Right lobe of liver (tissue), 4 donors: ENCODE results near the gene ZNF710.

Source experiments
- POLR2A ChIP-seq: fragments of 450-650 bp; IDR thresholded peaks from one replicate; pipeline ENCODE4 v1.6.1; 2017; ENCODE audit warnings: antibody characterized with exemption, mild to moderate bottlenecking
- TF ChIP-seq, protein P1 (sequence below), 4 donors: fragments of 200-600 bp in 3 of 4; fragments of 450-650 bp in 1 of 4; IDR thresholded peaks; one replicate each; pipeline versions ENCODE4 v1.5.1 to v1.8.0; 2016 to 2022; ENCODE audit warnings: antibody characterized with exemption in 4 of 4, mild to moderate bottlenecking in 2 of 4
- donor health status: DM: no; HTN: no; CAD: no.
- donor health status: DM: no; HTN: no; CAD: no.
- donor health status: DM: no; HTN: yes; CAD: no.

DNA sequence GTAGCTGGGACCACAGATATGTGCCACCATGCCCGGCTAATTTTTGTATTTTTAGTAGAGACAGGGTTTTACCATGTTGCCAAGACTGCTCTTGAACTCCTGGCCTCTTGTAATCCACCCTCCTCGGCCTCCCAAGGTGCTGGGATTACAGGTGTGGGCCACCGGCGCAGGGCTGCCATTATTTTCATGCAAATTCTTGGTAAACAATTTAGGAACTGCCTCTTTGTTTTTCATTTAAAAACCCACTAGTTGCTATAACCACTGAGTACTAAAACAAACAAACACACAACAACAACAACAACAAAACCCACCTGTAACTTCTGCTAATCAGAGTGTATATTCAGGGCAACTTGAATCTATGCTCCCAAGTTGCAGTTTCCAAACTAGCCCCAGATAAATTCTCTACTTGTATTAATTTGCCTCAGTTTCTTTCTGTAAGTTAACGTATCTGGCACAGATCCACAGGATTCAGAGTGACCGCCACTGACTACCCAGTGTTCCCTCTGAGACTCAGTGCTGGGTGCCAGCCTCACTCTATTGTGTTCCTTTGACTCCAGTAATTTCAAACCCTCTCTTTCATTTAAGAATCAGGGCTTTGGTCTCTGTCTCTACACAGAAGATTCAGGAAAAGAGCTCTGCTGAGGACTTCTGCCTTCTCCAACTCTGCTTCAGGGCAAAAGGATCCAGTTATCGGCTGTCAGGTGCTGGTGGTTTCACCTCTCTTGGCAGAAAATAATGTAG lies 18.6 kb upstream of the ZNF710 start:
- TF ChIP-seq, protein P1, sequence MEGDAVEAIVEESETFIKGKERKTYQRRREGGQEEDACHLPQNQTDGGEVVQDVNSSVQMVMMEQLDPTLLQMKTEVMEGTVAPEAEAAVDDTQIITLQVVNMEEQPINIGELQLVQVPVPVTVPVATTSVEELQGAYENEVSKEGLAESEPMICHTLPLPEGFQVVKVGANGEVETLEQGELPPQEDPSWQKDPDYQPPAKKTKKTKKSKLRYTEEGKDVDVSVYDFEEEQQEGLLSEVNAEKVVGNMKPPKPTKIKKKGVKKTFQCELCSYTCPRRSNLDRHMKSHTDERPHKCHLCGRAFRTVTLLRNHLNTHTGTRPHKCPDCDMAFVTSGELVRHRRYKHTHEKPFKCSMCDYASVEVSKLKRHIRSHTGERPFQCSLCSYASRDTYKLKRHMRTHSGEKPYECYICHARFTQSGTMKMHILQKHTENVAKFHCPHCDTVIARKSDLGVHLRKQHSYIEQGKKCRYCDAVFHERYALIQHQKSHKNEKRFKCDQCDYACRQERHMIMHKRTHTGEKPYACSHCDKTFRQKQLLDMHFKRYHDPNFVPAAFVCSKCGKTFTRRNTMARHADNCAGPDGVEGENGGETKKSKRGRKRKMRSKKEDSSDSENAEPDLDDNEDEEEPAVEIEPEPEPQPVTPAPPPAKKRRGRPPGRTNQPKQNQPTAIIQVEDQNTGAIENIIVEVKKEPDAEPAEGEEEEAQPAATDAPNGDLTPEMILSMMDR (IDR thresholded peaks at IDR 0.05): no peak
- TF ChIP-seq POLR2A: no peak
